ENCODE measurements around the gene ABCC11.

GRCh38 chr16:48294724-48295123 is 47.4 kb upstream of the ABCC11 start:
- TF ChIP-seq BHLHE40 (IDR thresholded peaks at IDR 0.05; ENCODE audit: borderline replicate concordance) = no peak
- TF ChIP-seq FOXM1 (IDR thresholded peaks at IDR 0.05; ENCODE audit: borderline replicate concordance) = no peak
- no peak for TF ChIP-seq SP1 (IDR thresholded peaks at IDR 0.05)
- no peak for TF ChIP-seq TARDBP (IDR thresholded peaks at IDR 0.05)
- no peak for TF ChIP-seq CTBP1 (IDR thresholded peaks at IDR 0.05; ENCODE audit: borderline replicate concordance)
- no peak for TF ChIP-seq ARNT (IDR thresholded peaks at IDR 0.05)
- no peak for TF ChIP-seq ZNF384 (IDR thresholded peaks at IDR 0.05)
- TF ChIP-seq ELF4 (IDR thresholded peaks at IDR 0.05) = no peak
- TF ChIP-seq FOXK2 (IDR thresholded peaks at IDR 0.05) = no peak
- TF ChIP-seq LEF1 (IDR thresholded peaks at IDR 0.05; ENCODE audit: borderline replicate concordance) = no peak
- no peak for TF ChIP-seq NFRKB (IDR thresholded peaks at IDR 0.05)
- no peak for TF ChIP-seq SUZ12 (IDR thresholded peaks at IDR 0.05)
- no peak for TF ChIP-seq PKNOX1 (IDR thresholded peaks at IDR 0.05)
- TF ChIP-seq HDGF (IDR thresholded peaks at IDR 0.05; ENCODE audit: borderline replicate concordance) = no peak
